ENCODE measurements around the gene CTNNA3.

- TF ChIP-seq CTCF (IDR thresholded peaks at IDR 0.05; ENCODE audit: extremely low read depth in 1 of 2, insufficient read depth in 1 of 2, low read depth in 1 of 2, low read length in 2 of 2): no peak
- no peak for TF ChIP-seq POLR2AphosphoS5 (IDR thresholded peaks at IDR 0.05; ENCODE audit: insufficient read depth, low read depth, low read length)
- no peak for TF ChIP-seq POLR2A (IDR thresholded peaks at IDR 0.05; ENCODE audit: low read depth, low read length)
- TF ChIP-seq MYC (IDR thresholded peaks at IDR 0.05; ENCODE audit: low read depth, low read length): no peak
- TF ChIP-seq EZH2 (IDR thresholded peaks at IDR 0.05; ENCODE audit: borderline replicate concordance, low read depth, low read length, severe bottlenecking): no peak
- TF ChIP-seq JUN (IDR thresholded peaks at IDR 0.05; ENCODE audit: borderline replicate concordance, insufficient read depth, insufficient read length, low read depth): no peak
Measured at GRCh38 chr10:66591865-66592264, 1104.1 kb downstream of the CTNNA3 start.
